ENCODE measurements around the gene SV2C. TPM values are rescaled to one million over a fixed set of nuclear protein-coding genes. Genes with fewer than 3 reads are reported as not detected.
A peak's percentile ranks its signal among the peaks of the same experiment; 100 is the strongest.

The SV2C gene
- total RNA-seq, 1 donor from 2014 or later, result under 0.01 TPM

GRCh38 chr5:76391014-76391413 lies 307.8 kb downstream of the SV2C start:
- Histone ChIP-seq H3K27me3 (ENCODE audit: control insufficient read depth in 3 of 3, insufficient read depth in 3 of 3, low read length in 3 of 3) (peaks cover 0 to 3% (median 0%) of the 10 kb centered on the region in 3 donors), H3K36me3 (ENCODE audit: control insufficient read depth in 3 of 3, insufficient read depth in 3 of 3, low read length in 3 of 3) (no peaks in the 10 kb centered on the region), H3K9ac (ENCODE audit: low read depth in 1 of 3, low read length in 3 of 3) (no peak overlapping the region), H3K27ac (ENCODE audit: low read depth, low read length) (no peak overlapping the region), H3K4me1 (ENCODE audit: control insufficient read depth in 3 of 3, insufficient read depth in 3 of 3, low read length in 3 of 3) (no peaks in the 10 kb centered on the region), H3K4me3 (ENCODE audit: low read length in 3 of 3) (no peak overlapping the region), H3K9me3 (ENCODE audit: control insufficient read depth in 3 of 3, low read length in 3 of 3) (no peaks in the 10 kb centered on the region)

GRCh38 chr5:76393035-76393680 lies 310.0 kb downstream of the SV2C start:
- Histone ChIP-seq H3K9me3 (ENCODE audit: control insufficient read depth in 3 of 3, low read length in 3 of 3) (no peaks in the 10 kb centered on the region), H3K27me3 (ENCODE audit: control insufficient read depth in 3 of 3, insufficient read depth in 3 of 3, low read length in 3 of 3) (peaks cover 0 to 8% (median 0%) of the 10 kb centered on the region in 3 donors), H3K4me1 (ENCODE audit: control insufficient read depth in 3 of 3, insufficient read depth in 3 of 3, low read length in 3 of 3) (no peaks in the 10 kb centered on the region), H3K4me3 (ENCODE audit: low read length in 3 of 3) (no peak overlapping the region), H3K36me3 (ENCODE audit: control insufficient read depth in 3 of 3, insufficient read depth in 3 of 3, low read length in 3 of 3) (no peaks in the 10 kb centered on the region), H3K27ac (ENCODE audit: low read depth, low read length) (no peak overlapping the region), H3K9ac (ENCODE audit: low read depth in 1 of 3, low read length in 3 of 3) (no peak overlapping the region)

DNA sequence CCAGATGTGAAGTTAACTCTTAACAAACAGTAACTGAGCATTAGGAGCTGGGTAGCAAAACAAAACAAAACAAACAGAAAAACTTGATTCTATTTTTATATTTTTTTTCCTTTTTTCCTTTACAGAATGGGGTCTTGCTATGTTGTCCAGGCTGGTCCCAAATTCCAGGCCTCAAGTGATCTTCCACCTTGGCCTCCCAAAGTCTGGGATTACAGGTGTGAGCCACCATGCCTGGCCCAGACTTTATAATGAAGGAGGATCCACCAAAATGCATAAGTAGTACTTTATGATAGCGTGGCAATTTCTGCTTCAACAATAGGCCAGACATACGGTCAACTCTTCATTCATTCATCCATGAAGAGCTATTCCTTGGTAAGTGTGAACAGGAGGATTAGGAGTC lies 314.0 kb downstream of the SV2C start:
- Histone ChIP-seq H3K9ac (ENCODE audit: low read depth in 1 of 3, low read length in 3 of 3) (no peak overlapping the region), H3K27me3 (ENCODE audit: control insufficient read depth in 3 of 3, insufficient read depth in 3 of 3, low read length in 3 of 3) (peaks cover 5 to 13% (median 13%) of the 10 kb centered on the region in 3 donors), H3K36me3 (ENCODE audit: control insufficient read depth in 3 of 3, insufficient read depth in 3 of 3, low read length in 3 of 3) (no peaks in the 10 kb centered on the region)

DNA sequence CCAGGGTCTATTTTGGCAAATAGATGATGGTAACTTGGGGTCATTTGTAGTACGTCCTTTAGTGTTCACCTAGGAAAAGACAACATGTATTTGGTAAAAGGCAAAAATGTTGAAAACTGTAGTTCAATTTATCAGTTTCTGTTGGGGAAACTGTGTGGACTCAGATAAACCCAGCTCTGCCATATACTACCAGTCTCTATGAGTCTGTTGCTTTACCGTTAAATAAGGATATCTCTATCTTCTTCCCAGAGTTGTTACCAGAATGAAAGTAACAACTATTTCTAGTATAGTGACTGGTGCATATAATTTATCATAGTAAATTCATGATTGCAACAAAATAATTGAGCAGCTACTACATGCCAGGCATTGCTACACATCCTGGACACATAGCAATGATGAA lies 316.1 kb downstream of the SV2C start:
- no peaks in the 10 kb centered on the region for H3K9me3 ChIP-seq (ENCODE audit: control insufficient read depth in 3 of 3, low read length in 3 of 3)
- no peak overlapping the region for H3K27ac ChIP-seq (ENCODE audit: low read depth, low read length)
- H3K27me3 ChIP-seq (ENCODE audit: control insufficient read depth in 3 of 3, insufficient read depth in 3 of 3, low read length in 3 of 3), result peaks cover 9 to 15% (median 14%) of the 10 kb centered on the region in 3 donors
- peaks cover 0 to 6% (median 2%) of the 10 kb centered on the region in 3 donors for H3K4me1 ChIP-seq (ENCODE audit: control insufficient read depth in 3 of 3, insufficient read depth in 3 of 3, low read length in 3 of 3)
- no peak overlapping the region for H3K9ac ChIP-seq (ENCODE audit: low read depth in 1 of 3, low read length in 3 of 3)
- H3K4me3 ChIP-seq (ENCODE audit: low read length in 3 of 3), result no peak overlapping the region
- H3K36me3 ChIP-seq (ENCODE audit: control insufficient read depth in 3 of 3, insufficient read depth in 3 of 3, low read length in 3 of 3), result no peaks in the 10 kb centered on the region

More for the DNA sequence above, 314.0 kb downstream of the SV2C start:
- Histone ChIP-seq H3K27ac (ENCODE audit: low read depth, low read length) (no peak overlapping the region), H3K4me3 (ENCODE audit: low read length in 3 of 3) (no peak overlapping the region), H3K4me1 (ENCODE audit: control insufficient read depth in 3 of 3, insufficient read depth in 3 of 3, low read length in 3 of 3) (peaks cover 0 to 4% (median 0%) of the 10 kb centered on the region in 3 donors), H3K9me3 (ENCODE audit: control insufficient read depth in 3 of 3, low read length in 3 of 3) (no peaks in the 10 kb centered on the region)

DNA sequence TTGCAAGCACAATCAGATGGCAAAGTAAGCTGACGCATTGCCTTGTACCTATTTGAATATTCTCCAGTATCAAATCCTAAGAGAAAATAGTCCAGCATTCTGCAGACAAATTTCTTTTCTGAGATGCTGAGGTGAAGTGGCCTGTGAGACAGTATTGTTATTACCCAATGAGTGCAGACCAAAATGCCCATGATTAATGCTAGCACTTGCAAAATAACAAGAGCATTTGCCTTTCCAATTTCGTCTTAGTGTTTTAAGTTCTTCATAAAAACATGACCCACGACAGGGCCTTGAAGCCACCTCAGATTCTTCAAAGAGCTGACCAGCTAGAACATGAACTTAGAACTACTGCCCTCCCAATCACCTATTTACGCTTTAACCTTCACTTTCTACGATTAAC lies 317.3 kb downstream of the SV2C start:
- Histone ChIP-seq H3K27me3 (ENCODE audit: control insufficient read depth in 3 of 3, insufficient read depth in 3 of 3, low read length in 3 of 3) (peaks cover 9 to 19% (median 14%) of the 10 kb centered on the region in 3 donors), H3K9ac (ENCODE audit: low read depth in 1 of 3, low read length in 3 of 3) (no peak overlapping the region)

GRCh38 chr5:76401801-76402250 lies 318.6 kb downstream of the SV2C start:
- peaks cover 9 to 19% (median 9%) of the 10 kb centered on the region in 3 donors for H3K27me3 ChIP-seq (ENCODE audit: control insufficient read depth in 3 of 3, insufficient read depth in 3 of 3, low read length in 3 of 3)
- H3K9ac ChIP-seq (ENCODE audit: low read depth in 1 of 3, low read length in 3 of 3), result no peak overlapping the region
- peak overlapping the region in 1 of 3 donors; percentile 49 for H3K4me3 ChIP-seq (ENCODE audit: low read length in 3 of 3)
- peaks cover 0 to 6% (median 3%) of the 10 kb centered on the region in 3 donors for H3K4me1 ChIP-seq (ENCODE audit: control insufficient read depth in 3 of 3, insufficient read depth in 3 of 3, low read length in 3 of 3)
- H3K27ac ChIP-seq (ENCODE audit: low read depth, low read length), result peak overlapping the region; percentile 73
- H3K36me3 ChIP-seq (ENCODE audit: control insufficient read depth in 3 of 3, insufficient read depth in 3 of 3, low read length in 3 of 3), result no peaks in the 10 kb centered on the region
- H3K9me3 ChIP-seq (ENCODE audit: control insufficient read depth in 3 of 3, low read length in 3 of 3), result no peaks in the 10 kb centered on the region

More for the DNA sequence above, 317.3 kb downstream of the SV2C start:
- H3K36me3 ChIP-seq (ENCODE audit: control insufficient read depth in 3 of 3, insufficient read depth in 3 of 3, low read length in 3 of 3), result no peaks in the 10 kb centered on the region
- no peak overlapping the region for H3K27ac ChIP-seq (ENCODE audit: low read depth, low read length)
- H3K4me1 ChIP-seq (ENCODE audit: control insufficient read depth in 3 of 3, insufficient read depth in 3 of 3, low read length in 3 of 3), result peaks cover 0 to 6% (median 3%) of the 10 kb centered on the region in 3 donors
- H3K9me3 ChIP-seq (ENCODE audit: control insufficient read depth in 3 of 3, low read length in 3 of 3), result no peaks in the 10 kb centered on the region
- no peak overlapping the region for H3K4me3 ChIP-seq (ENCODE audit: low read length in 3 of 3)

- Histone ChIP-seq H3K4me3 (ENCODE audit: low read length in 3 of 3) (peak overlapping the region; percentile 49 to 66 (median 54)), H3K9ac (ENCODE audit: low read depth in 1 of 3, low read length in 3 of 3) (peak overlapping the region in 1 of 3 donors; percentile 25), H3K27me3 (ENCODE audit: control insufficient read depth in 3 of 3, insufficient read depth in 3 of 3, low read length in 3 of 3) (peaks cover 9 to 19% (median 9%) of the 10 kb centered on the region in 3 donors), H3K27ac (ENCODE audit: low read depth, low read length) (peak overlapping the region; percentile 73), H3K9me3 (ENCODE audit: control insufficient read depth in 3 of 3, low read length in 3 of 3) (no peaks in the 10 kb centered on the region), H3K36me3 (ENCODE audit: control insufficient read depth in 3 of 3, insufficient read depth in 3 of 3, low read length in 3 of 3) (no peaks in the 10 kb centered on the region), H3K4me1 (ENCODE audit: control insufficient read depth in 3 of 3, insufficient read depth in 3 of 3, low read length in 3 of 3) (peaks cover 0 to 6% (median 3%) of the 10 kb centered on the region in 3 donors)
These were observed 319.2 kb downstream of the SV2C start for GRCh38 chr5:76402251-76402885.

- Histone ChIP-seq H3K9ac (ENCODE audit: low read depth in 1 of 3, low read length in 3 of 3) (peak within 1 kb of the TSS in 2 of 3 donors; percentile 32 to 40), H3K4me1 (ENCODE audit: control insufficient read depth in 3 of 3, insufficient read depth in 3 of 3, low read length in 3 of 3) (peaks cover 0 to 6% (median 3%) of the 10 kb centered on the region in 3 donors), H3K27me3 (ENCODE audit: control insufficient read depth in 3 of 3, insufficient read depth in 3 of 3, low read length in 3 of 3) (peaks cover 9 to 19% (median 9%) of the 10 kb centered on the region in 3 donors), H3K9me3 (ENCODE audit: control insufficient read depth in 3 of 3, low read length in 3 of 3) (no peaks in the 10 kb centered on the region), H3K27ac (ENCODE audit: low read depth, low read length) (peak within 1 kb of the TSS; percentile 73), H3K4me3 (ENCODE audit: low read length in 3 of 3) (peak within 1 kb of the TSS; percentile 49 to 66 (median 54)), H3K36me3 (ENCODE audit: control insufficient read depth in 3 of 3, insufficient read depth in 3 of 3, low read length in 3 of 3) (no peaks in the 10 kb centered on the region)
These were observed 319.9 kb downstream of the SV2C start, which contains the start of gene IQGAP2 for GRCh38 chr5:76402886-76403765. Gene IQGAP2 (plus strand): TSS chr5:76403285. CDS start chr5:76403546, 261 bp downstream.
